Measurements from ENCODE around the gene SLC35C1. TPM values are rescaled to one million over a fixed set of nuclear protein-coding genes. Genes with fewer than 3 reads are reported as not detected.

Gene SLC35C1
- total RNA-seq, 1 experiment from 2014 or later, result 9.5 TPM

DNA sequence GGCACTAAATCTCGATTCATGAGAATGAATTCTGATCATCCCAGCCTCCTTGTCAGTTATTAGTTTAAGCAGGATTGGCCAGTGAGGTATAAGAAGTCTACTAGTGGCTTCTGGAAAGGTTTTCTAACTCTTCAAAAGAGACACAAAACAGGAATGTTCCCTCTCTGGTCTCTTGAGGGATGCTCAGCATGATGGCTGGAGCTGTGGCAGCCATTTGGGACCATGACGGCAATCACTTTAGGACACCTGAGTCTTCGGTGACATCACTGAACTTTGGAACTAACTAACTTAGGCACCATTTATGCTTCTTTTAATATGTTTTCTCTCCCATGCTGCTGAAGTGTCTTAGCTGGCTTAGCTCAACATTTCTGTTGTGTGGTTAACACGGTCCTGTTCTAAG is 22.2 kb downstream of the SLC35C1 start:
- no peak overlapping the region for H3K4me2 ChIP-seq (ENCODE audit: low read length)
- intact Hi-C loops (cut with micrococcal nuclease), result no loop called here
- H3K27me3 ChIP-seq (ENCODE audit: low read length), result peaks cover 33% of the 10 kb centered on the region; the same call in 1 of the 2 replicates
- no peaks in the 10 kb centered on the region for H3K36me3 ChIP-seq (ENCODE audit: low read depth, low read length)
- no peak overlapping the region for H3K9ac ChIP-seq (ENCODE audit: low read length)
- no peaks in the 10 kb centered on the region for H3K4me1 ChIP-seq (ENCODE audit: insufficient read depth, low read length)
- H3K9me2 ChIP-seq (replicated peaks; ENCODE audit: low read length), result no peaks in the 10 kb centered on the region
- no peak overlapping the region for H3K4me3 ChIP-seq (ENCODE audit: low read length)
- TF ChIP-seq, protein P1, sequence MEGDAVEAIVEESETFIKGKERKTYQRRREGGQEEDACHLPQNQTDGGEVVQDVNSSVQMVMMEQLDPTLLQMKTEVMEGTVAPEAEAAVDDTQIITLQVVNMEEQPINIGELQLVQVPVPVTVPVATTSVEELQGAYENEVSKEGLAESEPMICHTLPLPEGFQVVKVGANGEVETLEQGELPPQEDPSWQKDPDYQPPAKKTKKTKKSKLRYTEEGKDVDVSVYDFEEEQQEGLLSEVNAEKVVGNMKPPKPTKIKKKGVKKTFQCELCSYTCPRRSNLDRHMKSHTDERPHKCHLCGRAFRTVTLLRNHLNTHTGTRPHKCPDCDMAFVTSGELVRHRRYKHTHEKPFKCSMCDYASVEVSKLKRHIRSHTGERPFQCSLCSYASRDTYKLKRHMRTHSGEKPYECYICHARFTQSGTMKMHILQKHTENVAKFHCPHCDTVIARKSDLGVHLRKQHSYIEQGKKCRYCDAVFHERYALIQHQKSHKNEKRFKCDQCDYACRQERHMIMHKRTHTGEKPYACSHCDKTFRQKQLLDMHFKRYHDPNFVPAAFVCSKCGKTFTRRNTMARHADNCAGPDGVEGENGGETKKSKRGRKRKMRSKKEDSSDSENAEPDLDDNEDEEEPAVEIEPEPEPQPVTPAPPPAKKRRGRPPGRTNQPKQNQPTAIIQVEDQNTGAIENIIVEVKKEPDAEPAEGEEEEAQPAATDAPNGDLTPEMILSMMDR (conservative IDR thresholded peaks at IDR 0.05; ENCODE audit: low read depth, low read length), result no peak
- TF ChIP-seq EZH2 (IDR thresholded peaks at IDR 0.05; ENCODE audit: low read length, unreplicated experiment) (no peak), EZH2phosphoT487 (IDR thresholded peaks at IDR 0.05; ENCODE audit: borderline replicate concordance, low read length) (no peak)
- DNase-seq (no peak), ATAC-seq (no peak)
- H2AFZ ChIP-seq (ENCODE audit: low read length), result no peak overlapping the region
- ChIA-PET POLR2A (ENCODE audit: unreplicated experiment) (no interaction called here), CTCF (no interaction called here)
- H3K27ac ChIP-seq (ENCODE audit: low read length), result no peak overlapping the region
- no peaks in the 10 kb centered on the region for H3K79me2 ChIP-seq (ENCODE audit: low read length)
- H4K20me1 ChIP-seq (ENCODE audit: low read length), result no peaks in the 10 kb centered on the region
- no peaks in the 10 kb centered on the region for H3K9me3 ChIP-seq (ENCODE audit: low read length)
- BruUV-seq (replicated peaks), result no TSS peak
- H3F3A ChIP-seq (ENCODE audit: low read length, unreplicated experiment), result no peaks in the 10 kb centered on the region

DNA sequence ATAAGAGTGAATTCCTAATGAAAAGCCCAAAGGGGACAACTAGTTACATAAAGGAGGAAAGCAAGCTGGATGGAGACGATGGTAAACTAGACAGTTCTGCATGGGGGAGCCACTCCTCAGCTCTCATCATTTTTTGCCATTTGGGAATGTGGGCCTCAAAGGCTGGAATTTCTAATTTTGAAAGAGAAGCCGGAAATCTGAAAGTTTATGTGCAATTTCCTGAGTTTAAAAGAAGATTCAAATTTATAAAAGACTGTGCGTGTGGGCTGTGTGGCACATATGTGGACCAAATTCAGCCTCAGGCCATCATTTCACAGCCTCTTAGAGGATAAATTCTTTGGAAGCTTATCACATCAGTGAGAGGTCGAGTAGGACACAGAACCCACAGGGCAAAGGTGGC is 24.0 kb downstream of the SLC35C1 start:
- intact Hi-C loops (cut with micrococcal nuclease), result no loop called here
- ChIA-PET CTCF (no interaction called here), POLR2A (ENCODE audit: unreplicated experiment) (no interaction called here)

DNA sequence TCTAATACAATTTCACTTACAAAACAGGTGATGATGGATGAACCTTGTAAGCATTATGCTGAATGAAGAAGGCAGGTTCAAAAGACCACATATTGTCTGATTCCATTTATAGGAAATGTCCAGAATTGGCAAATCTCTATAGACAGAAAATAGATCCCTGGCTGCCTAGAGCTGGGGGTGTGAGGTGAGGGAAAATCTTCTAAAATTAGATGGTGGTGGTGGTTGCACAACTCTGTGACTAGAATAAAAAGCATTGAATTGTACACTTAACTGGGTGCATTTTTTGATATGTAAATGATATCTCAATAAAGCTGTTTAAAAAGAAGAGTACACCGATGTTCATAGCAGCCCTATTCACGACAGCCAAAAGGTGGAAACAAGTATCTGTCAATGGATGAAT is 25.6 kb downstream of the SLC35C1 start:
- no TSS peak for BruUV-seq (replicated peaks)
- no peak for TF ChIP-seq EZH2phosphoT487 (IDR thresholded peaks at IDR 0.05; ENCODE audit: borderline replicate concordance, low read length)
- TF ChIP-seq, protein P1 (conservative IDR thresholded peaks at IDR 0.05; ENCODE audit: low read depth, low read length), result no peak
- TF ChIP-seq EZH2 (IDR thresholded peaks at IDR 0.05; ENCODE audit: low read length, unreplicated experiment), result no peak
- Histone ChIP-seq H3K4me3 (ENCODE audit: low read length) (no peak overlapping the region), H3K27ac (ENCODE audit: low read length) (no peak overlapping the region), H3K4me2 (ENCODE audit: low read length) (no peak overlapping the region), H3K9ac (ENCODE audit: low read length) (no peak overlapping the region), H3K27me3 (ENCODE audit: low read length) (peaks cover 33% of the 10 kb centered on the region; the same call in 1 of the 2 replicates), H3F3A (ENCODE audit: low read length, unreplicated experiment) (no peaks in the 10 kb centered on the region), H4K20me1 (ENCODE audit: low read length) (no peaks in the 10 kb centered on the region), H2AFZ (ENCODE audit: low read length) (no peak overlapping the region), H3K36me3 (ENCODE audit: low read depth, low read length) (no peaks in the 10 kb centered on the region), H3K79me2 (ENCODE audit: low read length) (no peaks in the 10 kb centered on the region), H3K9me3 (ENCODE audit: low read length) (no peaks in the 10 kb centered on the region), H3K9me2 (replicated peaks; ENCODE audit: low read length) (no peaks in the 10 kb centered on the region), H3K4me1 (ENCODE audit: insufficient read depth, low read length) (no peaks in the 10 kb centered on the region)
- ATAC-seq (no peak), DNase-seq (no peak)
- ChIA-PET POLR2A (ENCODE audit: unreplicated experiment) (no interaction called here), CTCF (no interaction called here)
- intact Hi-C loops (cut with micrococcal nuclease), result no loop called here

More for the DNA sequence above, 24.0 kb downstream of the SLC35C1 start:
- Histone ChIP-seq H3K4me3 (ENCODE audit: low read length) (no peak overlapping the region), H4K20me1 (ENCODE audit: low read length) (no peaks in the 10 kb centered on the region), H3F3A (ENCODE audit: low read length, unreplicated experiment) (no peaks in the 10 kb centered on the region), H3K4me2 (ENCODE audit: low read length) (no peak overlapping the region), H3K9me2 (replicated peaks; ENCODE audit: low read length) (no peaks in the 10 kb centered on the region), H3K27ac (ENCODE audit: low read length) (no peak overlapping the region), H2AFZ (ENCODE audit: low read length) (no peak overlapping the region), H3K27me3 (ENCODE audit: low read length) (peaks cover 33% of the 10 kb centered on the region; the same call in 1 of the 2 replicates), H3K9me3 (ENCODE audit: low read length) (no peaks in the 10 kb centered on the region), H3K4me1 (ENCODE audit: insufficient read depth, low read length) (no peaks in the 10 kb centered on the region), H3K79me2 (ENCODE audit: low read length) (no peaks in the 10 kb centered on the region), H3K36me3 (ENCODE audit: low read depth, low read length) (no peaks in the 10 kb centered on the region), H3K9ac (ENCODE audit: low read length) (no peak overlapping the region)
- no TSS peak for BruUV-seq (replicated peaks)
- DNase-seq (no peak), ATAC-seq (no peak)
- no peak for TF ChIP-seq EZH2 (IDR thresholded peaks at IDR 0.05; ENCODE audit: low read length, unreplicated experiment)
- TF ChIP-seq, protein P1 (conservative IDR thresholded peaks at IDR 0.05; ENCODE audit: low read depth, low read length), result no peak
- TF ChIP-seq EZH2phosphoT487 (IDR thresholded peaks at IDR 0.05; ENCODE audit: borderline replicate concordance, low read length), result no peak
